K562 (cell line): Measurements from ENCODE around the gene CCDC73. TPM values are rescaled to one million over a fixed set of nuclear protein-coding genes. Genes with fewer than 3 reads are reported as not detected.

Experiments used
- ATAC-seq: fragments of 200-7000 bp; cut with Tn5 transposase; 3 replicates; pipeline ENCODE4 v1.9.1; 2020; ENCODE audit warnings: moderate library complexity
- BruUV-seq: library from RNA; stranded (reverse); fragments of 400-500 nt; replicated peaks from 2 replicates; lab custom pipeline; 2021; lab: Mats Ljungman, UMichigan
- CTCF ChIA-PET: fragments of 300-600 bp; formaldehyde crosslinking; extraction: SDS; loops from one replicate; lab custom pipeline; 2021; ENCODE audit warnings: low intra/inter-chr PET ratio; lab: Yijun Ruan, JAX
- POLR2A ChIA-PET: fragments of 300-600, 350-650 bp; sonication (Branson Sonifier 250); formaldehyde crosslinking; extraction: SDS; loops from one replicate; lab custom pipeline; 2021; ENCODE audit warnings: antibody characterized with exemption, inconsistent platforms; lab: Yijun Ruan, JAX
- DNase-seq, 4 experiments: peaks; one replicate each; pipeline versions ENCODE4 v3.0.0 to v3.0.0-alpha.2; 2011 to 2018; ENCODE audit warnings: low spot score in 3 of 4, mixed read lengths in 3 of 4; ENCODE audit errors: extremely low read depth in 1 of 4
- FAIRE-seq: peaks from 2 replicates; lab custom pipeline; 2011; peaks lifted over from hg19 to GRCh38; lab: Jason Lieb, UNC
- H2AFZ ChIP-seq: 2 replicates; pipeline ENCODE4 v1.6.0; 2011; ENCODE audit warnings: low read depth, low read length, control low read depth, inconsistent platforms
- H3K27ac ChIP-seq: fragments of 200-600 bp; 3 replicates; pipeline ENCODE4 v1.8.0; 2011; ENCODE audit warnings: low read depth, mild to moderate bottlenecking, control low read depth, inconsistent platforms, low read length, moderate library complexity, mixed read lengths; ENCODE audit errors: extremely low read depth
- H3K27me3 ChIP-seq, 2 experiments: fragments of 300-600 bp in 1 of 2; 2 replicates in 1 of 2; 3 replicates in 1 of 2; pipeline versions ENCODE4 v1.6.0 to v1.8.0; 2011; ENCODE audit warnings: inconsistent platforms in 2 of 2, low read length in 2 of 2, mild to moderate bottlenecking in 1 of 2, mixed read lengths in 1 of 2, moderate library complexity in 1 of 2; ENCODE audit not compliant: control insufficient read depth in 2 of 2, insufficient read depth in 2 of 2
- H3K36me3 ChIP-seq: fragments of 300-600 bp; 3 replicates; pipeline ENCODE4 v1.8.0; 2011; ENCODE audit warnings: mild to moderate bottlenecking, low read length, inconsistent platforms; ENCODE audit not compliant: control insufficient read depth, insufficient read depth
- H3K4me1 ChIP-seq, 2 experiments: fragments of 200-600 bp in 1 of 2; replicated peaks in 1 of 2; 2 replicates in 1 of 2; 3 replicates in 1 of 2; pipeline versions ENCODE4 v1.5.1 to v1.8.0; 2011; ENCODE audit warnings: inconsistent platforms in 2 of 2, low read length in 2 of 2, mild to moderate bottlenecking in 1 of 2, mixed read lengths in 1 of 2, moderate library complexity in 1 of 2; ENCODE audit not compliant: control insufficient read depth in 2 of 2, insufficient read depth in 2 of 2
- H3K4me2 ChIP-seq: 2 replicates; pipeline ENCODE4 v1.6.1; 2011; ENCODE audit warnings: low read length, control low read depth, inconsistent platforms, mixed read lengths; ENCODE audit not compliant: insufficient read depth
- H3K4me3 ChIP-seq: fragments of 200-600 bp; sonication (generic), shearing (Covaris generic); 2 replicates; pipeline ENCODE4 v1.5.1; 2016; ENCODE audit warnings: control low read depth, inconsistent platforms
- H3K79me2 ChIP-seq: fragments of 200-600 bp; 3 replicates; pipeline ENCODE4 v1.8.0; 2011; ENCODE audit warnings: low read length, inconsistent platforms; ENCODE audit not compliant: control insufficient read depth, insufficient read depth
- H3K9ac ChIP-seq, 2 experiments: 2 replicates each; pipeline versions ENCODE4 v1.6.0 to v1.6.1; 2011; ENCODE audit warnings: low read depth in 2 of 2, low read length in 2 of 2, control low read depth in 1 of 2, inconsistent platforms in 1 of 2, mild to moderate bottlenecking in 1 of 2, mixed read lengths in 1 of 2; ENCODE audit not compliant: insufficient read depth in 1 of 2
- H3K9me1 ChIP-seq: one replicate; pipeline ENCODE4 v1.6.0; 2011; ENCODE audit warnings: inconsistent platforms, mild to moderate bottlenecking, low read length, moderate library complexity; ENCODE audit not compliant: control insufficient read depth, insufficient read depth
- H3K9me3 ChIP-seq: replicated peaks from 2 replicates; pipeline ENCODE4 v1.5.1; 2011; ENCODE audit warnings: low read depth, low read length, inconsistent platforms; ENCODE audit not compliant: control insufficient read depth, insufficient read depth
- H4K20me1 ChIP-seq: replicated peaks from 2 replicates; pipeline ENCODE4 v1.6.1; 2011; ENCODE audit warnings: low read length, inconsistent platforms, mixed read lengths; ENCODE audit not compliant: control insufficient read depth, insufficient read depth
- ATF3 ChIP-seq, 2 experiments: fragments of 450-650 bp in 1 of 2; sonication (generic) in 1 of 2; formaldehyde crosslinking in 1 of 2; IDR thresholded peaks in 1 of 2; conservative IDR thresholded peaks in 1 of 2; 2 replicates each; pipeline versions ENCODE4 v1.6.1 to v1.8.1; 2016 to 2023; ENCODE audit warnings: mild to moderate bottlenecking in 2 of 2, moderate library complexity in 2 of 2, inconsistent platforms in 1 of 2, missing genetic modification reagents in 1 of 2
- BHLHE40 ChIP-seq: IDR thresholded peaks from 2 replicates; pipeline ENCODE4 v1.6.1; 2011; ENCODE audit warnings: low read length, improper control_type of control experiment
- CHD4 ChIP-seq: fragments of 200-600 bp; sonication (generic); IDR thresholded peaks from 3 replicates; pipeline ENCODE4 v1.6.1; 2012; ENCODE audit warnings: low read depth, mild to moderate bottlenecking, mixed read lengths, low read length, inconsistent platforms; ENCODE audit not compliant: insufficient read depth, insufficient replicate concordance, poor library complexity, severe bottlenecking
- HMGN3 ChIP-seq: IDR thresholded peaks from 2 replicates; pipeline ENCODE4 v1.6.1; 2011; ENCODE audit warnings: borderline replicate concordance, low read depth, mild to moderate bottlenecking, mixed read lengths, low read length; ENCODE audit not compliant: insufficient read length; ENCODE audit errors: extremely low read depth
- NFE2 ChIP-seq: IDR thresholded peaks from 2 replicates; pipeline ENCODE4 v1.6.1; 2014; ENCODE audit warnings: antibody characterized with exemption, low read depth
- NFIC ChIP-seq: fragments of 450-650 bp; IDR thresholded peaks from 2 replicates; pipeline ENCODE4 v1.6.1; 2017; ENCODE audit warnings: mild to moderate bottlenecking, inconsistent platforms
- SIX5 ChIP-seq, 2 experiments: IDR thresholded peaks; 2 replicates each; pipeline ENCODE4 v1.6.1; 2011; ENCODE audit warnings: low read length in 2 of 2, borderline replicate concordance in 1 of 2, low read depth in 1 of 2, mild to moderate bottlenecking in 1 of 2, moderate library complexity in 1 of 2; ENCODE audit not compliant: insufficient read depth in 1 of 2
- SNIP1 ChIP-seq: fragments of 450-650 bp; IDR thresholded peaks from 2 replicates; pipeline ENCODE4 v1.7.1; 2017; ENCODE audit warnings: low read depth, mild to moderate bottlenecking
- ZNF140 ChIP-seq: fragments of 250-450 bp; sonication (Bioruptor Pico); IDR thresholded peaks from 2 replicates; pipeline ENCODE4 v1.8.0; 2021; ENCODE audit warnings: moderate library complexity, mild to moderate bottlenecking, inconsistent platforms
- ZNF79 ChIP-seq: fragments of 250-450 bp; sonication (Bioruptor Pico); IDR thresholded peaks from 2 replicates; pipeline ENCODE4 v1.4.0; 2020; ENCODE audit warnings: low read depth, mild to moderate bottlenecking, moderate library complexity
- WGBS: fragments of 100-300 bp; shearing (Covaris generic); methylation state at CpG from one replicate; pipeline ENCODE4 v1.1.6; 2016; ENCODE audit warnings: low coverage, mixed read lengths; ENCODE audit not compliant: insufficient coverage; ENCODE audit errors: missing lambda C conversion rate; 5-methylcytosine and 5-hydroxymethylcytosine counted together
- in situ Hi-C: fragments of 300-500 bp; cut with MboI; formaldehyde crosslinking; loops from 4 replicates; pipeline ENCODE4 v1.15.0; 2018; ENCODE audit warnings: inconsistent platforms, mixed read lengths
- intact Hi-C: fragments of 100-400 bp; cut with micrococcal nuclease; formaldehyde crosslinking; loops from 2 replicates; pipeline ENCODE4 v1.14.2; 2022
- polyA plus RNA-seq, 8 experiments: library from polyadenylated mRNA; depleted of rRNA in 4 of 8; stranded (reverse) in 5 of 8; unstranded in 3 of 8; fragments of >200 nt; fragmentation: Nextera tagmentation in 2 of 8; fragmentation: Illumina TruSeq in 1 of 8; extraction: Ambion mirVana in 2 of 8; extraction: Trizol in 1 of 8; gene quantifications; 2 replicates each; pipeline versions ENCODE4 v1.2.1 to v1.2.3, GENCODE V29; 2011 to 2014; ENCODE audit warnings: inconsistent platforms in 1 of 8, missing spikeins in 1 of 8
- total RNA-seq, 7 experiments: library from RNA; depleted of rRNA in 6 of 7; stranded (reverse); fragments of >200 nt in 6 of 7; fragmentation: Illumina TruSeq in 2 of 7; extraction: Trizol in 2 of 7; gene quantifications; 2 replicates each; pipeline versions ENCODE4 v1.2.1 to v1.2.3, GENCODE V29; 2011 to 2021; ENCODE audit warnings: low replicate concordance in 1 of 7
- TF ChIP-seq, protein P1 (sequence below): fragments of 450-650 bp; formaldehyde crosslinking; IDR thresholded peaks from 2 replicates; pipeline ENCODE4 v1.4.0; 2020; ENCODE audit warnings: mild to moderate bottlenecking, moderate library complexity
- TF ChIP-seq, protein P2 (sequence below): sonication (generic); formaldehyde crosslinking; IDR thresholded peaks from 2 replicates; pipeline ENCODE4 v1.8.0; 2022; ENCODE audit warnings: mild to moderate bottlenecking, missing genetic modification reagents
- TF ChIP-seq, protein P3 (sequence below), 2 experiments: fragments of 450-650 bp; IDR thresholded peaks; 2 replicates each; pipeline ENCODE4 v1.6.1; 2016

The CCDC73 gene
- total and polyA plus RNA-seq, 9 of the 15 experiments (the other 6 are each of a cell fraction or from before 2014, with no cell fraction given), result 0.20 to 0.21 TPM; not detected in 7

GRCh38 chr11:32573228-32573627 lies 221.2 kb downstream of the CCDC73 start:
- Histone ChIP-seq H3K9me3 (no peaks in the 10 kb centered on the region), H3K4me1 (peaks cover 0 to 10% of the 10 kb centered on the region in 2 experiments; a peak in 3 of 5 replicates), H3K9me1 (no peaks in the 10 kb centered on the region), H3K9ac (no peak overlapping the region), H2AFZ (no peak overlapping the region), H3K27me3 (no peaks in the 10 kb centered on the region), H3K4me2 (no peak overlapping the region), H3K79me2 (no peaks in the 10 kb centered on the region), H4K20me1 (no peaks in the 10 kb centered on the region; the same call in 1 of the 2 replicates), H3K36me3 (no peaks in the 10 kb centered on the region), H3K4me3 (no peak overlapping the region), H3K27ac (no peak overlapping the region)
- no peak for ATAC-seq
- in situ Hi-C loops, result no loop called here
- CTCF ChIA-PET, result no interaction called here
- 38% methylated on average over 4 of the region's 4 CpGs for WGBS
- intact Hi-C loops, result no loop called here
- no TSS peak for BruUV-seq
- POLR2A ChIA-PET, result interaction anchor here (1.5 kb wide), 1 partner anchor 10 kb away, joined by 5 read pairs; the partner anchor contains the start of gene EIF3M
- DNase-seq, result no peak
- no peak for FAIRE-seq
- TF ChIP-seq, protein P1, sequence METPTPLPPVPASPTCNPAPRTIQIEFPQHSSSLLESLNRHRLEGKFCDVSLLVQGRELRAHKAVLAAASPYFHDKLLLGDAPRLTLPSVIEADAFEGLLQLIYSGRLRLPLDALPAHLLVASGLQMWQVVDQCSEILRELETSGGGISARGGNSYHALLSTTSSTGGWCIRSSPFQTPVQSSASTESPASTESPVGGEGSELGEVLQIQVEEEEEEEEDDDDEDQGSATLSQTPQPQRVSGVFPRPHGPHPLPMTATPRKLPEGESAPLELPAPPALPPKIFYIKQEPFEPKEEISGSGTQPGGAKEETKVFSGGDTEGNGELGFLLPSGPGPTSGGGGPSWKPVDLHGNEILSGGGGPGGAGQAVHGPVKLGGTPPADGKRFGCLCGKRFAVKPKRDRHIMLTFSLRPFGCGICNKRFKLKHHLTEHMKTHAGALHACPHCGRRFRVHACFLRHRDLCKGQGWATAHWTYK (CRISPR knock-in tag), result no peak
- no peak for TF ChIP-seq ZNF140 (CRISPR knock-in tag)
- TF ChIP-seq BHLHE40, result no peak
- no peak for TF ChIP-seq NFIC
- TF ChIP-seq SNIP1, result no peak
- TF ChIP-seq SIX5 (IDR thresholded peaks at IDR 0.05; ENCODE audit: borderline replicate concordance in 1 of 2, insufficient read depth in 1 of 2, low read depth in 1 of 2, low read length in 2 of 2), result no peak
- TF ChIP-seq, protein P2, sequence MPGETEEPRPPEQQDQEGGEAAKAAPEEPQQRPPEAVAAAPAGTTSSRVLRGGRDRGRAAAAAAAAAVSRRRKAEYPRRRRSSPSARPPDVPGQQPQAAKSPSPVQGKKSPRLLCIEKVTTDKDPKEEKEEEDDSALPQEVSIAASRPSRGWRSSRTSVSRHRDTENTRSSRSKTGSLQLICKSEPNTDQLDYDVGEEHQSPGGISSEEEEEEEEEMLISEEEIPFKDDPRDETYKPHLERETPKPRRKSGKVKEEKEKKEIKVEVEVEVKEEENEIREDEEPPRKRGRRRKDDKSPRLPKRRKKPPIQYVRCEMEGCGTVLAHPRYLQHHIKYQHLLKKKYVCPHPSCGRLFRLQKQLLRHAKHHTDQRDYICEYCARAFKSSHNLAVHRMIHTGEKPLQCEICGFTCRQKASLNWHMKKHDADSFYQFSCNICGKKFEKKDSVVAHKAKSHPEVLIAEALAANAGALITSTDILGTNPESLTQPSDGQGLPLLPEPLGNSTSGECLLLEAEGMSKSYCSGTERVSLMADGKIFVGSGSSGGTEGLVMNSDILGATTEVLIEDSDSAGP, result no peak
- TF ChIP-seq, protein P3, sequence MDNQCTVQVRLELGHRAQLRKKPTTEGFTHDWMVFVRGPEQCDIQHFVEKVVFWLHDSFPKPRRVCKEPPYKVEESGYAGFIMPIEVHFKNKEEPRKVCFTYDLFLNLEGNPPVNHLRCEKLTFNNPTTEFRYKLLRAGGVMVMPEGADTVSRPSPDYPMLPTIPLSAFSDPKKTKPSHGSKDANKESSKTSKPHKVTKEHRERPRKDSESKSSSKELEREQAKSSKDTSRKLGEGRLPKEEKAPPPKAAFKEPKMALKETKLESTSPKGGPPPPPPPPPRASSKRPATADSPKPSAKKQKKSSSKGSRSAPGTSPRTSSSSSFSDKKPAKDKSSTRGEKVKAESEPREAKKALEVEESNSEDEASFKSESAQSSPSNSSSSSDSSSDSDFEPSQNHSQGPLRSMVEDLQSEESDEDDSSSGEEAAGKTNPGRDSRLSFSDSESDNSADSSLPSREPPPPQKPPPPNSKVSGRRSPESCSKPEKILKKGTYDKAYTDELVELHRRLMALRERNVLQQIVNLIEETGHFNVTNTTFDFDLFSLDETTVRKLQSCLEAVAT (IDR thresholded peaks at IDR 0.05), result no peak
- no peak for TF ChIP-seq NFE2
- no peak for TF ChIP-seq ZNF79 (CRISPR knock-in tag)
- no peak for TF ChIP-seq HMGN3
- TF ChIP-seq CHD4, result no peak
- no peak for TF ChIP-seq ATF3 (IDR thresholded peaks at IDR 0.05)
- TF ChIP-seq ATF3 (CRISPR knock-in tag; conservative IDR thresholded peaks at IDR 0.05), result no peak
